ENCODE measurements around the gene KIAA1671. TPM values are rescaled to one million over a fixed set of nuclear protein-coding genes. Genes with fewer than 3 reads are reported as not detected.

The KIAA1671 gene
- total RNA-seq, 1 donor from 2014 or later, result 8.3 TPM

GRCh38 chr22:25159028-25159427 is 206.5 kb downstream of the KIAA1671 start:
- no peak for DNase-seq (ENCODE audit: extremely low spot score, unreplicated experiment)
- TF ChIP-seq CTCF (IDR thresholded peaks at IDR 0.05), result no peak
- Mint-ChIP-seq H3K9me3 (ENCODE audit: unreplicated experiment) (no peaks in the 10 kb centered on the region), H3K36me3 (ENCODE audit: unreplicated experiment) (no peaks in the 10 kb centered on the region), H3K27ac (ENCODE audit: unreplicated experiment) (no peak overlapping the region), H3K27me3 (ENCODE audit: unreplicated experiment) (no peaks in the 10 kb centered on the region), H3K4me3 (ENCODE audit: unreplicated experiment) (no peak overlapping the region), H3K4me1 (ENCODE audit: unreplicated experiment) (peaks cover 5% of the 10 kb centered on the region)

- H3K9me3 Mint-ChIP-seq (ENCODE audit: unreplicated experiment), result no peaks in the 10 kb centered on the region
- H3K4me1 Mint-ChIP-seq (ENCODE audit: unreplicated experiment), result peaks cover 9% of the 10 kb centered on the region
- H3K27ac Mint-ChIP-seq (ENCODE audit: unreplicated experiment), result no peak overlapping the region
- no peaks in the 10 kb centered on the region for H3K36me3 Mint-ChIP-seq (ENCODE audit: unreplicated experiment)
- no peak for DNase-seq (ENCODE audit: extremely low spot score, unreplicated experiment)
- H3K4me3 Mint-ChIP-seq (ENCODE audit: unreplicated experiment), result no peak overlapping the region
- H3K27me3 Mint-ChIP-seq (ENCODE audit: unreplicated experiment), result no peaks in the 10 kb centered on the region
- no peak for TF ChIP-seq CTCF (IDR thresholded peaks at IDR 0.05)
Measured at GRCh38 chr22:25160120-25160996, 207.8 kb downstream of the KIAA1671 start.

GRCh38 chr22:25161017-25161915 is 208.8 kb downstream of the KIAA1671 start:
- no peak for DNase-seq (ENCODE audit: extremely low spot score, unreplicated experiment)
- H3K4me3 Mint-ChIP-seq (ENCODE audit: unreplicated experiment), result no peak overlapping the region
- TF ChIP-seq CTCF (IDR thresholded peaks at IDR 0.05), result no peak
- H3K9me3 Mint-ChIP-seq (ENCODE audit: unreplicated experiment), result no peaks in the 10 kb centered on the region
- H3K4me1 Mint-ChIP-seq (ENCODE audit: unreplicated experiment), result peaks cover 15% of the 10 kb centered on the region
- H3K36me3 Mint-ChIP-seq (ENCODE audit: unreplicated experiment), result no peaks in the 10 kb centered on the region
- H3K27me3 Mint-ChIP-seq (ENCODE audit: unreplicated experiment), result no peaks in the 10 kb centered on the region
- H3K27ac Mint-ChIP-seq (ENCODE audit: unreplicated experiment), result no peak overlapping the region

- no peak overlapping the region for H3K27ac Mint-ChIP-seq (ENCODE audit: unreplicated experiment)
- H3K4me1 Mint-ChIP-seq (ENCODE audit: unreplicated experiment), result peaks cover 20% of the 10 kb centered on the region
- no peaks in the 10 kb centered on the region for H3K9me3 Mint-ChIP-seq (ENCODE audit: unreplicated experiment)
- H3K4me3 Mint-ChIP-seq (ENCODE audit: unreplicated experiment), result no peak overlapping the region
- TF ChIP-seq CTCF (IDR thresholded peaks at IDR 0.05), result no peak
- no peaks in the 10 kb centered on the region for H3K27me3 Mint-ChIP-seq (ENCODE audit: unreplicated experiment)
- H3K36me3 Mint-ChIP-seq (ENCODE audit: unreplicated experiment), result no peaks in the 10 kb centered on the region
- no peak for DNase-seq (ENCODE audit: extremely low spot score, unreplicated experiment)
Measured at GRCh38 chr22:25161916-25162530, 209.5 kb downstream of the KIAA1671 start.
